ENCODE data around the gene ZFYVE9. TPM values are rescaled to one million over a fixed set of nuclear protein-coding genes. Genes with fewer than 3 reads are reported as not detected.

Gene ZFYVE9
- total RNA-seq, 4 donors from 2014 or later, result 25.6 to 95.0 (median 48.3) TPM

DNA sequence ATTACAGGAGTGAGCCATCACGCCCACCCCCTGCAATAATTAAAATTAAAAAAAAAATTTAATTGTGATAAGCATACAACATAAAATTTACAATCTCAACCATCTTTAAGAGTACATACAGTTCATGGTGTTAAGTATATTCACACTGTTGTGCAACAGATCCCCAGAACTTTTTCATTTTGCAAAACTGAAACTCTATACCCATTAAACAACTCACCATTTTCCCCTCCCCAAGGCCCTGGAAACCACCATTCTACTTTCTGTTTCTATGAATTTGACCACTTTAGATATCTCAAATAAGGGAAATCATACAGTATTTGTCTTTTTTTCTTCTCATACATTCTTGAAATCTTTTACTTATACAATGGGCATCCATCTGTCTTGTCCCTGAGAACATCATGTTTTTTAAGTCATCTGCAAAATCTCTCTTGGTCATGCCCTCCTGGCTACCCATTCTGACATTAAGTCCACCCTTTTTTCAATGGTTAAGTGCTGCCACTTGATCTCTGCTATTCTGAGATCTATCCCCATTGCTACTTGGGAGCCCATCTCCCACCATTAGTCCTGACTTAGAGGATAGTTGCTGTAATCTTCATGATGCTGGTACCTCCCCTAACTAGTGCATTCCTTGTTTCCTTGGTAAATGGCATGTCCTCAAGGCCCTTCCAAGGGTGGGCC is 39.4 kb upstream of the ZFYVE9 start:
- intact Hi-C loops (cut with DNase I; ENCODE audit: low total_unique reads), result no loop called here
- Histone ChIP-seq H3K4me3 (no peak overlapping the region), H3K27ac (no peak overlapping the region), H3K9me3 (no peaks in the 10 kb centered on the region), H3K36me3 (no peaks in the 10 kb centered on the region), H3K27me3 (no peaks in the 10 kb centered on the region), H3K4me1 (no peaks in the 10 kb centered on the region)
- DNase-seq, result no peak
- no peak for TF ChIP-seq POLR2A (IDR thresholded peaks at IDR 0.05)
- TF ChIP-seq, protein P1, sequence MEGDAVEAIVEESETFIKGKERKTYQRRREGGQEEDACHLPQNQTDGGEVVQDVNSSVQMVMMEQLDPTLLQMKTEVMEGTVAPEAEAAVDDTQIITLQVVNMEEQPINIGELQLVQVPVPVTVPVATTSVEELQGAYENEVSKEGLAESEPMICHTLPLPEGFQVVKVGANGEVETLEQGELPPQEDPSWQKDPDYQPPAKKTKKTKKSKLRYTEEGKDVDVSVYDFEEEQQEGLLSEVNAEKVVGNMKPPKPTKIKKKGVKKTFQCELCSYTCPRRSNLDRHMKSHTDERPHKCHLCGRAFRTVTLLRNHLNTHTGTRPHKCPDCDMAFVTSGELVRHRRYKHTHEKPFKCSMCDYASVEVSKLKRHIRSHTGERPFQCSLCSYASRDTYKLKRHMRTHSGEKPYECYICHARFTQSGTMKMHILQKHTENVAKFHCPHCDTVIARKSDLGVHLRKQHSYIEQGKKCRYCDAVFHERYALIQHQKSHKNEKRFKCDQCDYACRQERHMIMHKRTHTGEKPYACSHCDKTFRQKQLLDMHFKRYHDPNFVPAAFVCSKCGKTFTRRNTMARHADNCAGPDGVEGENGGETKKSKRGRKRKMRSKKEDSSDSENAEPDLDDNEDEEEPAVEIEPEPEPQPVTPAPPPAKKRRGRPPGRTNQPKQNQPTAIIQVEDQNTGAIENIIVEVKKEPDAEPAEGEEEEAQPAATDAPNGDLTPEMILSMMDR (IDR thresholded peaks at IDR 0.05), result no peak

DNA sequence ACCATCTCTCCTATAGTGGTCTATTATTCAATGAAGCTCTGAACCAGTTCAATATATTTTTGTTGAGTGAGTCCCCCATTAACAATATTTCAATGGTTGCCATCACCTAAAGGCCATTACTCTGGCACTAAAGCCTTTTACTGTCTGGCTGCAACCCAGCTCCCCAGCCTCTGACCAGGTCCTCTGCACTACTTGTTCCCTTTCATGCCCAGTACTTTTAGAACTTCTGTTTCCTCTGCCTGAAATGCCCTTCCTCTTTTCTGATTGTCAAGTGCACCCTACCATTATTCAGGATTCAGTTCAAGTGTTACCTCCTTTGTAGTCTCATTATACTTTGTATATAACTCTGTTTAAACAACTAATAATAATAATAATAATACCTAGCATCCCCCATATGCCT is 30.4 kb upstream of the ZFYVE9 start:
- Histone ChIP-seq H3K4me1 (no peaks in the 10 kb centered on the region), H3K36me3 (no peaks in the 10 kb centered on the region), H3K9me3 (no peaks in the 10 kb centered on the region), H3K4me3 (no peak overlapping the region), H3K27me3 (no peaks in the 10 kb centered on the region), H3K27ac (no peak overlapping the region)
- no peak for TF ChIP-seq POLR2A (IDR thresholded peaks at IDR 0.05)
- TF ChIP-seq, protein P1 (IDR thresholded peaks at IDR 0.05), result no peak
- no peak for DNase-seq
- intact Hi-C loops (cut with DNase I; ENCODE audit: low total_unique reads), result no loop called here

DNA sequence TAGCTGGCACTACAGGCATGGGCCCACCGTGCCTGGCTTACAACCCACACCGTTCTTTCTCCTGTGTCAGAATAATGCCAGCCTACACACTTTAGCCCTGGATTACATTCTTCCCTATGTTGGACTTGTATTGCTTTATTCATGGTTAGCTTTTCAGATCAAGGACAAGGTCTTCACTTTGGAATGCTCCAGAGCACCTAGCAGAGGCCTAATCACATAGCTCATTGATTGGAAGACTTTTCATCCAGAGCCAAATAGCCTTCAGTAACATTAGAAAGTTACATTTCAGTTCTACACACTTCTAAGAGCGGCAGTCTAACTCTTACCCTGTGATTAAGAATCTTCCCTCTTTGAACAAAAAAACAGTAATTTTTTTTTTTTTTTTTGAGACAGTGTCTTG is 29.4 kb upstream of the ZFYVE9 start:
- intact Hi-C loops (cut with DNase I; ENCODE audit: low total_unique reads), result no loop called here
- no peaks in the 10 kb centered on the region for H3K36me3 ChIP-seq
- no peaks in the 10 kb centered on the region for H3K4me1 ChIP-seq
- H3K27ac ChIP-seq, result no peak overlapping the region
- TF ChIP-seq, protein P1 (IDR thresholded peaks at IDR 0.05), result no peak
- TF ChIP-seq POLR2A (IDR thresholded peaks at IDR 0.05), result no peak
- H3K27me3 ChIP-seq, result no peaks in the 10 kb centered on the region
- DNase-seq, result no peak
- no peak overlapping the region for H3K4me3 ChIP-seq
- no peaks in the 10 kb centered on the region for H3K9me3 ChIP-seq

DNA sequence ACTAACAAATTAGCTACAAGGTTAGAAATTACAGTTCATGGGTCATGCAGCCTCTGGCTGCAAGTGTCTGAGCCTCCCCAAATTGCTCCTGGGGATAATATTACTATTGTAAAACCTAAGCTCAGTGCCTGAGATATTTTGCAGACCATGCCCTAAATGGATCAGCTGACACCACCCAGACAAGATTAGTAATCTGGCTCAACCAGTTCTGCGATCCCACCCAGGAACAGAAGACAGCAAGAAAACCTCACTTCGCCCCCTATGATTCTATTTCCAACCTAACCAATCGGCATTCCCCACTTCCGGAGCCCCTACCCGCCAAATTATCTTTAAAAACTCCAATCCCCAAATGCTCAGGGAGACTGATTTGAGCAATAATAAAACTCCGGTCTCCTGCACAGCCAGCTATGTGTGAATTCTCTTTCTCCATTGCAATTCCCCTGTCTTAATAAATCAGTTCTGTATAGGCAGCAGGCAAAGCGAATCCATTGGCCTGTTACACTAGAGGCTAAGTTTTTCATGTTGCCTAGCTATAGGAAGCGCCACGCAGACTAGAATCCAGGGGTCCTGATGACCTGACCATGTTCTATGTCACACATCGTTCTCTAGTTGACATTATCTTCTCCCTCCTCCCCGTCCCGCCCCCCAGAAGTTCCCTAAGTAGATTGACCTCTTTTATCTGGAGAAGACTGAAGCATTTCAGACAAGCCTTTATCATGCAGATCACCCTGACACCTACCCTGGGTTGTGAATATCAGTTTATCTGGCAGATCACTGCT is 22.4 kb upstream of the ZFYVE9 start:
- Histone ChIP-seq H3K27ac (no peak overlapping the region), H3K4me1 (no peaks in the 10 kb centered on the region), H3K36me3 (no peaks in the 10 kb centered on the region), H3K27me3 (no peaks in the 10 kb centered on the region), H3K4me3 (no peak overlapping the region), H3K9me3 (no peaks in the 10 kb centered on the region)
- TF ChIP-seq, protein P1 (IDR thresholded peaks at IDR 0.05), result no peak
- TF ChIP-seq POLR2A (IDR thresholded peaks at IDR 0.05), result no peak
- intact Hi-C loops (cut with DNase I; ENCODE audit: low total_unique reads), result no loop called here
- no peak for DNase-seq

DNA sequence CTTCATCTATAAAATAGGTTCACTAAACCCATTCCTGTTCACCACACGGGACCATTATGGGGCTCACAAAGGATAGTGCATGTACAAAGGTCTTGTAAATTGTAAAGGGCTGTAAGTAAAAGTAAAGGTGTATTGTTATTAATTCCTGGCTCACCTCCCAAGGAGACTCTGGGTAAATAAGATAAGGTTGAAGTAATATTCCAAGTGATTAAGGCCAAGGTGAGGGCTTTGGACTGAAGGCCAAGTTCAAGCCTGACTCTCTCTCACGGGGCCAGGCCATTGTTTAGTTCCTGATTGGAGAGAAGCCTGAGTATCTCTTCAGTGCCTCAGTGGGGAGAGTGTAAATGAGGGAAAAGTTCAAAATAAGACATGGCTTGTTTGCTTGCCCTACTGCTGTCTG is 19.5 kb upstream of the ZFYVE9 start:
- H3K27me3 ChIP-seq, result no peaks in the 10 kb centered on the region
- intact Hi-C loops (cut with DNase I; ENCODE audit: low total_unique reads), result no loop called here
- no peak for DNase-seq
- no peaks in the 10 kb centered on the region for H3K9me3 ChIP-seq
- TF ChIP-seq, protein P1 (IDR thresholded peaks at IDR 0.05), result no peak
- TF ChIP-seq POLR2A (IDR thresholded peaks at IDR 0.05), result no peak
- no peaks in the 10 kb centered on the region for H3K36me3 ChIP-seq
- no peak overlapping the region for H3K27ac ChIP-seq
- no peak overlapping the region for H3K4me3 ChIP-seq
- H3K4me1 ChIP-seq, result no peaks in the 10 kb centered on the region
